SU-DHL-6 (cell line): ENCODE measurements around the gene TENT4B.

Experiments used
- H2AFZ ChIP-seq: fragments of 200-600 bp; sonication (generic); 2 replicates; pipeline ENCODE4 v1.6.1; 2014; ENCODE audit warnings: low read depth, mild to moderate bottlenecking, moderate library complexity, mixed read lengths, antibody characterized with exemption, low read length; ENCODE audit not compliant: severe bottlenecking
- H3F3A ChIP-seq: fragments of 200-600 bp; shearing (Covaris generic); 2 replicates; pipeline ENCODE4 v1.6.0; 2016; ENCODE audit warnings: antibody characterized with exemption, mild to moderate bottlenecking; ENCODE audit not compliant: insufficient read depth
- H3K27ac ChIP-seq: fragments of 200-600 bp; sonication (generic); 2 replicates; pipeline ENCODE4 v1.5.1; 2016; ENCODE audit warnings: low read depth, mild to moderate bottlenecking, low read length, moderate library complexity, mixed read lengths
- H3K27me3 ChIP-seq: fragments of 200-600 bp; sonication (generic), shearing (Covaris generic); 2 replicates; pipeline ENCODE4 v1.6.0; 2014; ENCODE audit warnings: mild to moderate bottlenecking, low read length
- H3K36me3 ChIP-seq: fragments of 200-600 bp; sonication (generic); 2 replicates; pipeline ENCODE4 v1.6.1; 2014; ENCODE audit warnings: mild to moderate bottlenecking, low read length, mixed read lengths
- H3K4me2 ChIP-seq: fragments of 300-600, 200-600 bp; shearing (Covaris generic), sonication (generic); 2 replicates; pipeline ENCODE4 v1.6.0; 2014; ENCODE audit warnings: low read length, low read depth, mild to moderate bottlenecking; ENCODE audit not compliant: poor library complexity, severe bottlenecking
- H3K4me3 ChIP-seq: fragments of 200-600 bp; sonication (generic); 2 replicates; pipeline ENCODE4 v1.5.1; 2014; ENCODE audit warnings: antibody characterized with exemption, low read length, mild to moderate bottlenecking, mixed read lengths; ENCODE audit not compliant: insufficient read depth, poor library complexity, severe bottlenecking
- H3K79me2 ChIP-seq: fragments of 200-600 bp; sonication (generic); 2 replicates; pipeline ENCODE4 v1.6.1; 2014; ENCODE audit warnings: mild to moderate bottlenecking, low read length, moderate library complexity; ENCODE audit not compliant: insufficient read depth
- H3K9ac ChIP-seq: fragments of 200-600 bp; sonication (generic); 2 replicates; pipeline ENCODE4 v1.7.0; 2014; ENCODE audit warnings: mild to moderate bottlenecking, low read length
- H3K9me2 ChIP-seq: fragments of 200-600 bp; sonication (generic); replicated peaks from 2 replicates; pipeline ENCODE4 v1.6.1; 2014; ENCODE audit warnings: low read length; ENCODE audit not compliant: insufficient read depth
- H3K9me3 ChIP-seq: fragments of 200-600 bp; sonication (generic); 2 replicates; pipeline ENCODE4 v1.6.1; 2014; ENCODE audit warnings: low read length, mixed read lengths; ENCODE audit not compliant: insufficient read depth
- H4K20me1 ChIP-seq: fragments of 200-600 bp; sonication (generic); 2 replicates; pipeline ENCODE4 v1.6.1; 2014; ENCODE audit warnings: low read depth, mild to moderate bottlenecking, antibody characterized with exemption, low read length, moderate library complexity, mixed read lengths
- EZH2phosphoT487 ChIP-seq: fragments of 200-600 bp; sonication (generic), shearing (Covaris generic); conservative IDR thresholded peaks from 2 replicates; pipeline ENCODE4 v1.6.1; 2018; ENCODE audit warnings: mild to moderate bottlenecking, antibody characterized with exemption, low read length, moderate library complexity, mixed read lengths
- TF ChIP-seq, protein P1 (sequence below): fragments of 200-600 bp; sonication (generic); IDR thresholded peaks from one replicate; pipeline ENCODE4 v1.5.1; 2017; ENCODE audit warnings: antibody characterized with exemption, mild to moderate bottlenecking, low read length, moderate library complexity; ENCODE audit not compliant: insufficient read depth, poor library complexity, severe bottlenecking

Gene TENT4B

DNA sequence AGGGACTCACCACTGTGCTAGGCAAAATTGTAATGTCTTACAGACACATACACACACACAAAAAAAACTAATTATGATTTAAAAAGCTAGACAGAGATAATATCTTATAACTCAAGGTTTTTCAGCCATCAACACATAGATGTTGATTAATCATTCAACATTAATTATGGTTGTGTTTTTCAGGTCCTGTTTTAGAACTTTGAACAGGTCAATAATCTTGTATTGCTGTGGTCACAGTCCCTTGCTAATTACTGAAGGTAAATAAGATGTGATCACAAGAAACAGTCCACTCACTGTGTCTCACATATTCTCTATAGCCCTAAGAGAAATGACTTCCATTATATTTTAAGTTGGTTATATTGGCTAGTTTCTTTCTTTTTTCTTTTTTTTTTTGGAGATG is 32.4 kb upstream of the TENT4B start:
- Histone ChIP-seq H3K27ac (no peak overlapping the region), H3K9me2 (no peaks in the 10 kb centered on the region), H3K4me3 (no peak overlapping the region), H2AFZ (no peak overlapping the region), H3K36me3 (no peaks in the 10 kb centered on the region), H3F3A (no peaks in the 10 kb centered on the region), H3K27me3 (no peaks in the 10 kb centered on the region), H3K4me2 (no peak overlapping the region), H3K79me2 (no peaks in the 10 kb centered on the region), H3K9me3 (no peaks in the 10 kb centered on the region), H4K20me1 (no peaks in the 10 kb centered on the region), H3K9ac (no peak overlapping the region)
- TF ChIP-seq EZH2phosphoT487: no peak
- TF ChIP-seq, protein P1, sequence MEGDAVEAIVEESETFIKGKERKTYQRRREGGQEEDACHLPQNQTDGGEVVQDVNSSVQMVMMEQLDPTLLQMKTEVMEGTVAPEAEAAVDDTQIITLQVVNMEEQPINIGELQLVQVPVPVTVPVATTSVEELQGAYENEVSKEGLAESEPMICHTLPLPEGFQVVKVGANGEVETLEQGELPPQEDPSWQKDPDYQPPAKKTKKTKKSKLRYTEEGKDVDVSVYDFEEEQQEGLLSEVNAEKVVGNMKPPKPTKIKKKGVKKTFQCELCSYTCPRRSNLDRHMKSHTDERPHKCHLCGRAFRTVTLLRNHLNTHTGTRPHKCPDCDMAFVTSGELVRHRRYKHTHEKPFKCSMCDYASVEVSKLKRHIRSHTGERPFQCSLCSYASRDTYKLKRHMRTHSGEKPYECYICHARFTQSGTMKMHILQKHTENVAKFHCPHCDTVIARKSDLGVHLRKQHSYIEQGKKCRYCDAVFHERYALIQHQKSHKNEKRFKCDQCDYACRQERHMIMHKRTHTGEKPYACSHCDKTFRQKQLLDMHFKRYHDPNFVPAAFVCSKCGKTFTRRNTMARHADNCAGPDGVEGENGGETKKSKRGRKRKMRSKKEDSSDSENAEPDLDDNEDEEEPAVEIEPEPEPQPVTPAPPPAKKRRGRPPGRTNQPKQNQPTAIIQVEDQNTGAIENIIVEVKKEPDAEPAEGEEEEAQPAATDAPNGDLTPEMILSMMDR: no peak

DNA sequence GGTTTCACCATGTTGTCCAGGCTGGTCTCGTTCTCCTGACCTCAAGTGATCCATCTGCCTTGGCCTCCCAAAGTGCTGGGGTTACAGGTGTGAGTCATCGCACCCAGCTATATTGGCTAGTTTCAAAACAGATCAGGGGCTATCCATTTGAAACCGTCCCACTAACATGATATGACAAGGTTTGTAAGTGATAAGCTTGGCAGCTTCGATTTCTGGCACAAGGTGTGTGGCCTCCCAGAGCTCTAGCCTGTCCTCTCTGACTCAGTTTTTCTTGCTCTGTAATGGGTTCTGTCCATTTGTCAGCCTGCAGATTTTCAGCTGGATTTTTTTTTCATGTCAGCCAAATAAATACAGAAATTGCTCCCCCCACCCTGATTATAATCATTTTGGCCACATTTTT is 31.8 kb upstream of the TENT4B start:
- H3K4me2 ChIP-seq: no peak overlapping the region
- no peaks in the 10 kb centered on the region for H3K9me2 ChIP-seq
- no peaks in the 10 kb centered on the region for H3K36me3 ChIP-seq
- H3K79me2 ChIP-seq: no peaks in the 10 kb centered on the region
- H3K27me3 ChIP-seq: no peaks in the 10 kb centered on the region
- H3K4me3 ChIP-seq: no peak overlapping the region
- H3K9ac ChIP-seq: no peak overlapping the region
- H3K9me3 ChIP-seq: no peaks in the 10 kb centered on the region
- H3F3A ChIP-seq: no peaks in the 10 kb centered on the region
- H4K20me1 ChIP-seq: no peaks in the 10 kb centered on the region
- TF ChIP-seq, protein P1: no peak
- TF ChIP-seq EZH2phosphoT487: no peak
- H2AFZ ChIP-seq: no peak overlapping the region
- no peak overlapping the region for H3K27ac ChIP-seq

DNA sequence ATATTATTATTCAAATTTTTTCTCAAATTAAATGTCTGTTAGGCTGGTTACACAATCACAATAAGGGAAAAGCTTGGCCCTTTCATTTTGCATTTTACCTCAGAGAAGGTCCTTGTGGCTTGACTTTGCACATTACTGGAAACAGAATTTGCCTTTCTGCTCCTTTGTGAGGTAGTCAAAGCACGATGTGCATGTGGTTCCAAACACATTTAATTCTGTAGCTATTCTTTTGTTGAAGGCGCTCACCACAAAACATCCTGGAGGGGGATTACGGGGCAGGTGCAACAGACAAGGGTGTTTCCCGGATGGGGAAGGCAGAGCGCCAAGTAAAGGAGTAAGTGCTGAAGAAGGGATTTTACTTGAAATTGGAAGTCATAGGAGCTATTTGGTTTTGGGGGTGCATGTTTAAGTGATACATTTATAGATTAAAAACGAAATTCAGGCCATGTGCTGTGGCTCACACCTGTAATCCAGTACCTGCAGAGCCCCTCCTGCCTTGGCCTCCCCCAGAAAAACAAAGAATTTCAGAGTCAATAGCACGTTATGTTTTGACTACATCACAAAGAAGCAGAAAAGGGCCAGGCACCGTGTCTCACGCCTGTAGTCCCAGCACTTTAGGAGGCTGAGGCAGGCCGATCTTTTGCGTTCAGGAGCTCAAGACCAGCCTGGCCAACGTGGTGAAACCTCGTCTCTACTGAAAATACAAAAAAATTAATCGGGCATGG is 31.2 kb upstream of the TENT4B start:
- Histone ChIP-seq H3K4me3 (no peak overlapping the region), H2AFZ (no peak overlapping the region), H3K79me2 (no peaks in the 10 kb centered on the region), H3F3A (no peaks in the 10 kb centered on the region), H3K9me2 (no peaks in the 10 kb centered on the region), H3K4me2 (no peak overlapping the region), H4K20me1 (no peaks in the 10 kb centered on the region), H3K36me3 (no peaks in the 10 kb centered on the region), H3K27ac (no peak overlapping the region), H3K9me3 (no peaks in the 10 kb centered on the region), H3K9ac (no peak overlapping the region), H3K27me3 (no peaks in the 10 kb centered on the region)
- TF ChIP-seq EZH2phosphoT487: no peak
- TF ChIP-seq, protein P1: no peak
